Measurements from ENCODE around the gene ZC3H12C.
"Not testable (repeated sequence)": the region's sequence is repeated elsewhere in the genome, so short reads cannot be mapped to it uniquely, and the experiment has no call there.

The ZC3H12C gene

GRCh38 chr11:110092515-110093406 lies at the start of gene ZC3H12C:
Gene ZC3H12C (plus strand): TSS chr11:110093392. CDS start chr11:110093412, 20 bp downstream.
- DNase-seq, result peak; percentile 90
- in situ Hi-C loops (cut with HindIII; ENCODE audit: low pct_ligation_motif_present, low pct_unique_long_range_greater_than_20kb, low sequenced_read_pairs), result no loop called here

- DNase-seq, result no peak
- in situ Hi-C loops (cut with HindIII; ENCODE audit: low pct_ligation_motif_present, low pct_unique_long_range_greater_than_20kb, low sequenced_read_pairs), result no loop called here
Measured at GRCh38 chr11:110044226-110044968, 48.8 kb upstream of the ZC3H12C start.

- no peak for DNase-seq
- in situ Hi-C loops (cut with HindIII; ENCODE audit: low pct_ligation_motif_present, low pct_unique_long_range_greater_than_20kb, low sequenced_read_pairs), result no loop called here
Measured at GRCh38 chr11:110046775-110047380, 46.3 kb upstream of the ZC3H12C start.

GRCh38 chr11:110049501-110050200 lies 43.5 kb upstream of the ZC3H12C start:
- DNase-seq, result no peak
- in situ Hi-C loops (cut with HindIII; ENCODE audit: low pct_ligation_motif_present, low pct_unique_long_range_greater_than_20kb, low sequenced_read_pairs), result no loop called here

GRCh38 chr11:110050201-110050506 lies 43.0 kb upstream of the ZC3H12C start:
- in situ Hi-C loops (cut with HindIII; ENCODE audit: low pct_ligation_motif_present, low pct_unique_long_range_greater_than_20kb, low sequenced_read_pairs), result no loop called here
- DNase-seq, result no peak

GRCh38 chr11:110053848-110054414 lies 39.3 kb upstream of the ZC3H12C start:
- DNase-seq, result no peak
- in situ Hi-C loops (cut with HindIII; ENCODE audit: low pct_ligation_motif_present, low pct_unique_long_range_greater_than_20kb, low sequenced_read_pairs), result no loop called here

GRCh38 chr11:110056956-110057355 lies 36.2 kb upstream of the ZC3H12C start:
- no peak for DNase-seq
- in situ Hi-C loops (cut with HindIII; ENCODE audit: low pct_ligation_motif_present, low pct_unique_long_range_greater_than_20kb, low sequenced_read_pairs), result no loop called here

GRCh38 chr11:110059706-110060463 lies 33.3 kb upstream of the ZC3H12C start:
- DNase-seq, result peak; percentile 4
- in situ Hi-C loops (cut with HindIII; ENCODE audit: low pct_ligation_motif_present, low pct_unique_long_range_greater_than_20kb, low sequenced_read_pairs), result no loop called here

- in situ Hi-C loops (cut with HindIII; ENCODE audit: low pct_ligation_motif_present, low pct_unique_long_range_greater_than_20kb, low sequenced_read_pairs), result no loop called here
- DNase-seq, result no peak
Measured at GRCh38 chr11:110061296-110061695, 31.9 kb upstream of the ZC3H12C start.

GRCh38 chr11:110062247-110062646 lies 30.9 kb upstream of the ZC3H12C start:
- in situ Hi-C loops (cut with HindIII; ENCODE audit: low pct_ligation_motif_present, low pct_unique_long_range_greater_than_20kb, low sequenced_read_pairs), result no loop called here
- DNase-seq, result no peak

- in situ Hi-C loops (cut with HindIII; ENCODE audit: low pct_ligation_motif_present, low pct_unique_long_range_greater_than_20kb, low sequenced_read_pairs), result no loop called here
- DNase-seq, result no peak
Measured at GRCh38 chr11:110065189-110065588, 28.0 kb upstream of the ZC3H12C start.

- DNase-seq; in situ Hi-C loops (cut with HindIII; ENCODE audit: low pct_ligation_motif_present, low pct_unique_long_range_greater_than_20kb, low sequenced_read_pairs): not testable (repeated sequence)
Measured at GRCh38 chr11:110068001-110068400, 25.2 kb upstream of the ZC3H12C start.

- no peak for DNase-seq
- in situ Hi-C loops (cut with HindIII; ENCODE audit: low pct_ligation_motif_present, low pct_unique_long_range_greater_than_20kb, low sequenced_read_pairs), result no loop called here
Measured at GRCh38 chr11:110069158-110069737, 23.9 kb upstream of the ZC3H12C start.

- in situ Hi-C loops (cut with HindIII; ENCODE audit: low pct_ligation_motif_present, low pct_unique_long_range_greater_than_20kb, low sequenced_read_pairs), result no loop called here
Measured at GRCh38 chr11:110070176-110070575, 23.0 kb upstream of the ZC3H12C start.

GRCh38 chr11:110071197-110071596 lies 22.0 kb upstream of the ZC3H12C start:
- peak; percentile 49 for DNase-seq
- in situ Hi-C loops (cut with HindIII; ENCODE audit: low pct_ligation_motif_present, low pct_unique_long_range_greater_than_20kb, low sequenced_read_pairs), result no loop called here

More at GRCh38 chr11:110070176-110070575, 23.0 kb upstream of the ZC3H12C start:
- DNase-seq, result no peak

GRCh38 chr11:110072930-110073329 lies 20.3 kb upstream of the ZC3H12C start:
- no peak for DNase-seq
- in situ Hi-C loops (cut with HindIII; ENCODE audit: low pct_ligation_motif_present, low pct_unique_long_range_greater_than_20kb, low sequenced_read_pairs), result no loop called here

GRCh38 chr11:110074499-110074898 lies 18.7 kb upstream of the ZC3H12C start:
- DNase-seq, result no peak
- in situ Hi-C loops (cut with HindIII; ENCODE audit: low pct_ligation_motif_present, low pct_unique_long_range_greater_than_20kb, low sequenced_read_pairs), result no loop called here

Data from ACHN (cell line).